ENCODE results near the gene ARHGAP26.
"Not testable (repeated sequence)": the region's sequence is repeated elsewhere in the genome, so short reads cannot be mapped to it uniquely, and the experiment has no call there.

Gene ARHGAP26

DNA sequence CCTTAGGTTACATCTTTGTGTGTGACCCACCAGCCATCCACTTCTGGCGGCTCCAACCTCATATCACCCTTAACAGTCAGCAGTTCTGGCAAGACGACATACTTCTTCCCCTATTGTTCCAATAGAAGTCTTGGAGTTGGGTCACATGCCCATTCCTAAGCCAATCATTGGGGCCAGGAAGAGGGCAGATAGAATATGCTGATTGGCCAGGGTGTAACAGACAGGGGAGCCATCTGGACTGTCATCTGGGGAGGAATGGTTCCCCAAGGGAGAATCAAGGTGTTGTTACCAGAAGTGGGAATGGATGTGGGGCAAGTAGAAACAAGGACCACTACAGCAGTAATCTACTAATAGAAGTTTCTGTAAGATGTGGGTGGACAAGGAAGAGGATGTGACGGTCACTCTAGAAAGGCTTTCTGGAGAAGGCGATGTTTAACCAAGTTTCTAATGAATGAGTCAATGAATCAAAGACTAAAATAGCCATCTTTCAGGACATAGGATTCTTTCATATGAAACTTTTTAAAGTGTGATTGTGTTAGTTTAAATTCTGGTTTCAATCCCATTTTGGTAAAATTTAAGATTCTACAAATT lies 200.4 kb downstream of the ARHGAP26 start:
- DNase-seq: no peak

DNA sequence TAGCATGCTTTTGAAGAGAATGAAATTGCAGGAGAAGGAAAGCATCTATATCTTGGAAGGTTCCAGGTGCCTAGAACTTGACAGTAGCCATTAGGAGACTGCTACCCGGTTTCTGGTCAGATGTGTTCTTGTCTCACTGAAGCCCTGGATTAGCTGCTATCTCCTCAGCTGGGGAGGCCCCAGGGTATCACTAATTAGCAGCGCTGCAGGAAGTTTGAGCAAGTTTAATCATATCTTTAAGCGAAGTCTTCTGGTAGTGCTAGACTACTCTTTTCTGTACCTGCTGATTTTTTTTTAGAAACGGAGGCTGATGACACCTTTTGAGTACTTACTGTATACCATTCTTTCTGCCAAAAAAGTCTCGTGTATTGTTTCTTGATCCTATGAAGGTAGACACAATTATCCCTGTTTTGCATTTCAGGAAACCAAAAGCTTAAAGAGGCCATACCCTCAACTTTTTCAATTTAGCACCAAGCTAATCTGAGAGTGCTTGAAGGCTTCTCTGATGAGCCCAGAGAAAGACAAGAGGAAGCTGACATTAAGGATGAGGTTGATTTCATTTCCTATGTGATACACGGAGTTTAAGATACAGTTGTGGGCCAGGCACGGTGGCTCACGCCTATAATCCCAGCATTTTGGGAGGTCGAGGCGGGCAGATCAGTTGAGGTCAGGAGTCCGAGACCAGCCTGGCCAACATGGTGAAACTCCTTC lies 201.3 kb downstream of the ARHGAP26 start:
- no peak for DNase-seq

DNA sequence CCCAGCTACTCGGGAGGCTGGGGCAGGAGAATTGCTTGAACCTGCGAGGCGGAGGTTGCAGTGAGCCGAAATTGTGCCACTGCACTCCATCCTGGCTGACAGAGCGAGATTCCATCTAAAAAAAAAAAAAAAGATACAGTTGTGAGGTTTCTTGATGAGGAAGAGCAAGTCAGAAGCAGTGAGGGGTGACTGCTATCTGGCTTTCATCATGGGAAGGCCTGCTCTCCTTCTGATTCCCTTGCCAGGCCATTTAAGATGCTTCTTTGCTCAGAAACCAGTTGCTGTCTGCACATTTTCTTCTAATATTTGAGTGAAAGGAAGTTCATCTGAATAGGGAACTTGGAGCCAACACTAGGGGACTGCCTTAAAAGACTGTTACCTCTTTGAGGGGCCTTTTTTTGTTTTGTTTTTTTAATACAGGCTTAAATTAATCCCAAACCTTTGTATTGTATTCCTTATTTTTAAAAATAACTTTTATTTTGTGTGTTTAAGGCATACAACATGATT lies 201.9 kb downstream of the ARHGAP26 start:
- DNase-seq: no peak

DNA sequence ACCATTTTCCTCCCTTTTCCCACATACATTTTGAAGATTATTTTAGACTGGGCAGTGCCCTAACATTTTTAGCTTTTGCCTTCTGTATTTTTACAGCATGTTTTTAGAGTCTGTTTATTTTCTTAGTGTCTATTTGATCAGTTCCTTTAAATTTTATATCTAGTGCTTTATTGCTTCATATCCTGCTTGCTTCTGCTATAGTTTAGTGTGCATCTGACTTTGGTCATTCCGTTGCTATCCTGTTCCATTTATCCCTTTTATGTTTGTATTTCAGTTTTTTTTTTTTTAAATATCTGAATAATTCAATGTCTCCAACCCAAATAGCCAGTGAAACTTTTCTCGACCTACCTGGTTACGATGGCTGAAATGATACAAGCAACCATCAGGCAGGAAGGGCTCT lies 203.8 kb downstream of the ARHGAP26 start:
- no peak for DNase-seq

DNA sequence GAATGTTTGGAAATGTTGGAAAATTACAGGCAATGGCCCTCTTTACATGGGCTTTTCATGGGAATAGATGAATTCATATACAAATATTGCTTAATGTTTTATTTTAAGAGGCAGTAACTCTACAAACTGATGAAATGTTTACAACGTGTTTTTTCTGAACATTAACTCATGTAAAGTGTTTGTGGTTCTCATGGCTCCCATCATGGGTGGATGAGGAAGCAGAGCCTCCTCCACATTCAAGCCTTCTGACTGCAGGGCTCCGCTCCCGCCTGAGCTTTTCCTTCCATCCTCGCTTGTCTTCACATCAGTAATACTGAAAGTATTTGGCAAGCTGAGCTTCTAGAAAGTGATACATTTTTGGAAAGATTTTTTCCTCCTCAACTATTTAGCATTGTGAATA lies 204.2 kb downstream of the ARHGAP26 start:
- no peak for DNase-seq

DNA sequence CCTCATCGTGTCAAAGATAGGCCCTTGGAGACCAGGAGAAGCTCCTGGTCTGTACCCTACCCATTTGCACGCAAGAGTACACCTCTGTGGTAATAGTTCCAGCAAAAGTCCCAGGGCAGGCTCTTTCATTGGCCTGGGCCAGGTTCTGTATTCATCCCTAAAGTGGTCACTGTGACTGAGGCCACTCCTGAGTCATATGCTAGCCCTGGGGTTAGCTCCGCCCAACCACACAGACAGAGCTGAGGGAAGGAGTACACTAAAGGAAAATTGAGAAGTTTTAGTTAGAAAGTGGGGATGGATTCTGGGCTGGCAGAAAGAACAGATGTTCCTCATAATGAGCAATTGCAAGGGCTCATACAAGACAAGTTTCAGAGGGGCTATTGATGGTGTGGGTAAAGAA lies 206.7 kb downstream of the ARHGAP26 start:
- DNase-seq: no peak

DNA sequence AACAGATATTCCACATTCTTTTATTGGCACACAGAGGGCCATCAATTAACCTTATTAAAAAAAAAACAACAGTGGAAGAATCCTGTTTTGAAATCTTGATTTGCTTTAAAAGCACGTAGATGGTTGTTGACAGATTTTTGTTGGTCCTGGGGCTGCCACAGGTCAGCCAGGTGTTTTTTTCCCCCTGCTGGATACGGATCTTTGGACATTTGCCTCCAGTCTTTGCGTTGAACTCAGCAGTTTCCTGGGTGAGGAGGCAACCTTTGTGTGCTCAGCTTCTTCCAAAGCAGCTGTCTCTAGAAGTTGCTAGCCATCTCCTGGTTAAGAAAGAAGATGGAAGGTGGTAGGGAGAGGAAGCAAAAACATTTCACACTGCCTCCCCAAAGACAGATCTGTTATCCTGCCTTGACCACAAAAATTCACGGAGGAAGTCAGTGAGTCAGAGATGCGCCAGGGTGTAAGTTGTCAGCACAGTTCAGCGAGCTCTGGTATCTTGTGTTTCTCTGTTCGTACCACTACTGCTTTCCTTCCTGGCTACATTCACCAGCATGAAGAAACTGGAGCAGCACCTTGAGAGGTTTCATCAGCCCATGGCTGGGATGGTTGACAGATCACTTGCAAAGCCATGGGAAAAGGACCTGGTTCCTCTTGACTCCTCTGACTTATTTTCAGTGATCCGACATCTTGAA lies 207.3 kb downstream of the ARHGAP26 start:
- peak; percentile 46 for DNase-seq

DNA sequence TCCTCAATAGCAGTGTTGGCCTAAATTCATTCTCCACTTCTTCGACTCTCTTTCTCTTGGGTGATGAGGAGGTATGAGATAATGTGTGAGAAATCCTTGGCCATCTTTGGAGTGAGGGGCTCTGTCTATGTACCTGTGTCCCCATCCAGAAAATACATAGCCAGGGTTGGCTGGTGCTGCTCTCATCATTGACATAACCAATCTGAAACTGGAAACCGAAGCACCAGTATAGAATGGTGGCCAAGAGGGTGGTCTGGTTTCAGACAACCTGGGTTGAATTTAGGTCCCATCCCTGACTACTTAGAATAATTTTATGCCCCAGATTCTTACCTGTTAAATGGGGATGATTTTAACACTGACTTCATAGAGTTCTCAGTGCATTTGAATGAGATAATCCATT lies 208.1 kb downstream of the ARHGAP26 start:
- no peak for DNase-seq

DNA sequence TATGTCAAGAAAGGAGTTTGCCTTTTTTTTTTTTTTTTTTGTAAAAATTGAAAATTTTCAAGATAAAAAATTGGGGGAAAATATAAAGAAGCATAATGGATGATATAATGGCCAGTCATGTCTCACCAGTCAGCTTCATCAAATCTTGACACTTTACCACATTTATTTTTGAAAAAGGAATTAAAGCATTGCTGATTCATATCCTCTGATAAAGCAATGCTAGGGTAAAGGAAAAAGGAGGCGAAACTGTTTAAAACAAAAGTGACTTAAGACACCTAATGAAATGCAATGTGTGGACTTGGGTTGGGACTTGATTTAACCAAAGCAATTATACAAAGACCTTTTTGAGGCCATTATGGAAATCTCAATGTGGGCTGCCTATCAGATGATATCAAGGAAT lies 208.5 kb downstream of the ARHGAP26 start:
- DNase-seq: no peak

DNA sequence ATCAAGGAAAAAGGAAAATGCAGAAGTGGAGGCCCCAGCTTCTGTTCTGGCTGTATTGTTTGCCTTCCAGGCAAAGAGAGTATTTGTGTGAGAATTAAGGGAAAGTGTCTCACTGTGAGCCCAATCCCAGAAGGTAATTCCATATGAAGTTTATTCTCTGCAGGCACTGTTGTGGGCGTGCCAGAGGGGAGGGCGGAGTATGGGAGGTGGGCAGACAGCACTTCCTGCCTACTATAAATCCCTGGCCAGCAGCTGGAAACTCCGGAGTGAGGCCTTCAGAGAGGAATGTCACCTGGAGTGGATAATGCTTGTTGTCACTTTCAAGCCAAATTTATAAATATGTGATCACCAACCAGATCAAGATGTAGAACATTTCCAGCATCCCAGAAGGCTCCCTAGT lies 209.5 kb downstream of the ARHGAP26 start:
- DNase-seq: no peak

DNA sequence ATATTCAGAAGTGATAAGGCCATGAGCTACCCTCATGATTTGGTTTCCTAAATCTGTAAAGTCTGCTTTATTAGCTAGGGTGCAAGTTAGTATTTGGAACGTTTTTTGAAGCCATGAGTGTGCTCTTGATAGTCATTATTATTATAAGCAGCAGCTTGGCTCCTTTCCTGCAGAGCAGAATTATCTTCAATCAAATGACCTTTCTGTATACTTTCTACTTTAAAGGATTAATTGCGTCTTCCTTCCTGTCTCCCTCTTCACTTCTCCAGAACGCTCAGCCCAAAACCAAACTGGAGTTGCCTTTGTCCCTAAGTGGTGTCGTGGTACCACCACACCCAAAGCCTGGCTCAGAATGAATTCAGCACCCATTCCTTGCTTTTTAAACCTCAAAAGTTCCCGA lies 211.3 kb downstream of the ARHGAP26 start:
- no peak for DNase-seq

DNA sequence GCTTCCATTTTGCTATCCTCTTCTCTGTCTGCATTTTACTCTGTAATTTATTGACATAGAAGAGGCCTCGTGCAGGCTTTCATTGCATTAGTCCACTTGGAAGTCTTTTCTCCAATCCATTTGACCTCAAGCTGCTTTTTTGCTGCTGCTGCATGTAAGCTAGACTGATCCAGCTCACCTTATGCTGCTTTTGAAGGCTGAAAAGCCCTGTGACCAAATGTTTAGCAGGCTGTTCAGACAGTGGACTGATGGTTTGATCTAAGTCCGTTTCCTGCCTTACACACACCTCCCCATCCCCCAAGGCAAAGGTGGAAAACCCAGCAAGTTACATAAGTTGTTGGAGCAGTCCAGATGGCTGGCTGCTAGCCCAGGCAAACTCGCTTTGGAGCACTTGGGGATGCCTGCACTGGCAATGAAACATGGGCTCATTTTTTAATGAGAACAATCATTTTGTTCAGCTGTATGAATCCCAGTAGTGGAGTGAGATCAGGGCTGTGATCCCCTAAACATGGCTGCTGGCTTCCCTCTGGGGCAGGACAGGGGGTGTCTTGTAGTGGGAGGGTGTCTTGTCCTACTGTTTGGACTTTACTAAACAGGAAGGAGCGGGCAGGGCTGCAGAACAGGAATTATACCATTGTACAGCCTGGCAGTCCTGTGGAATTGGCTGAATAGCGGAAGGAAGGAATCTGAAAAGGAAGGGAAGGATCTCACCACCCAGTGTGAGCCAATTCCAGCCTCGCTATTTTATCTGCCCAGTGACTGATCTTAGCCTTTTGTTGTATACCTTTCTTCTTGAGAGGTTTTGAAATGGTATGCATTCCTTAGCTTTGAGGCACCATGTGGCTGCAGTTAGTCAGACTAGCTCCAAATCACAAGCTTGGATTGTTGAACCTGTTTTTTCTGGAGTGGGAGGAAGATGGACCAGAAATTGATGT lies 212.0 kb downstream of the ARHGAP26 start:
- DNase-seq: no peak

DNA sequence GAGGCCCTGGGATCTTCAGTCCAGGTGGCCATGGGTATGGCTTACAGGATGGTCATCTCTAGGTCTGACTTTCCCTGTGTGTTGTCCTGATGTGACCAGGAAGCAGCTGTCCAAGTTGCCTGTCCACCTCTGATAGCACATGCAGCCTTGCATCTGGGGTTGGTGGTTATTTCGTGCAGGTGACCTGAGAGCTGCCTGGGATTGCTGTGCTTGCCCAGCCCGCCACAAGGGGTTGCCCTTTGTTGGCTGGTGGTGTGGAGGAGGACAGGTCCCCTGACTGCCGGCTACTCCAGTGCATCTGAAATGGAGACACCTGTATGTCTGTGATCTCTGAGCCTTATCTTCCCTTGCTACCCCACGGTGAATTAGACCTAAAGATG lies 212.6 kb downstream of the ARHGAP26 start:
- DNase-seq: no peak

DNA sequence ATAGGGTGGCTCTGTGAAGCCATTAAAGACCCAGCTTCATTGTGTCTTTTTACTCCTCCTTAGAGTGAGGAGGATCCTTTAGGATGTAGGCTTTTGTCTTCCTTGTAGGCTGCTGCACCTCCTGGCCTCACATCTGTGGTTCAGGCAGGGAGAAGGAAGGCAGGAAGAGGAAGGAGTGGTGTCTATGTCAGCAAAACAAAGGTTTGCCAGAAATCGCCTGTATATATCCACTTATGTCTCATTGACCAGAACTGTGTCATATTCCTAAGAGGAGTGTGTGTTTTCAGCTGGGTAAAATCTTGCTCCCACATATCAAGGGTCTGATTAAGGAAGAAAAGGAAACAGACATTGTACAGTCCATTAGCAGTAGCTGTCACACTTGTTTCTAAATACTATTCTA lies 213.8 kb downstream of the ARHGAP26 start:
- DNase-seq: no peak

DNA sequence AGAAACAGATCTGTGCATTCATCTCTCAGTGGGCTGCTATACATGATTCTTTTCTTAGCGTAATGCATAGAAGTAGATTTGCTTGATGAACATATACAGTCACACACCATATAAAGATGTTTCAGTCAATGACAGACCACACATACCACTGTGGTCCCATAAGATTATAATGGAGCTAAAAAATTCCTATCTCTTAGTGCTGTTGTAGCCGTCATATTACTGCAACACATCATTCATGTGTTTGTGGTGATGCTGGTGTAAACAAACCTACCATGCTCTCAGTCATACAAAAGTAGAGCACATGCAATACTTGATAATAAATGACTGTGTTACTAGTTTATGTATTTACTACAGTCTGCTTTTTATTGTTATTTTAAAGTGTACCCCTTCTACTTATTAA lies 214.3 kb downstream of the ARHGAP26 start:
- no peak for DNase-seq

DNA sequence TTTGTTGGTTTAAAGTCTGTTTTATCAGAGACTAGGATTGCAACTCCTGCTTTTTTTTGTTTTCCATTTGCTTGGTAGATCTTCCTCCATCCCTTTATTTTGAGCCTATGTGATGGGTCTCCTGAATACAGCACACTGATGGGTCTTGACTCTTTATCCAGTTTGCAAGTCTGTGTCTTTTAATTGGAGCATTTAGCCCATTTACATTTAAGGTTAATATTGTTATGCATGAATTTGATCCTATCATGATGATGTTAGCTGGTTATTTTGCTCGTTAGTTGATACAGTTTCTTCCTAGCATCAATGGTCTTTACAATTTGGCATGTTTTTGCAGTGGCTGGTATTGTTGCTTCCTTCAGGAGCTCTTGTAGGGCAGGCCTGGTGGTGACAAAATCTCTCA lies 219.1 kb downstream of the ARHGAP26 start:
- DNase-seq: not testable (repeated sequence)

DNA sequence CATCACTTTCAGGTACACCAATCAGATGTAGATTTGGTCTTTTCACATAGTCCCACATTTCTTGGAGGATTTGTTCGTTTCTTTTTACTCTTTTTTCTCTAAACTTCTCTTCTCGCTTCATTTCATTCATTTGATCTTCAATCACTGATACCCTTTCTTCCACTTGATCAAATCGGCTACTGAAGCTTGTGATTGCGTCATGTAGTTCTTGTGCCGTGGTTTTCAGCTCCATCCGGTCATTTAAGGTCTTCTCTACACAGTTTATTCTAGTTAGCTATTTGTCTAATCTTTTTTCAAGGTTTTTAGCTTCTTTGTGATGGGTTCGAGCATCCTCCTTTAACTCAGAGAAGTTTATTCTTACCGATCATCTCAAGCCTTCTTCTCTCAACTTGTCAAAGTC lies 219.9 kb downstream of the ARHGAP26 start:
- DNase-seq: not testable (repeated sequence)

DNA sequence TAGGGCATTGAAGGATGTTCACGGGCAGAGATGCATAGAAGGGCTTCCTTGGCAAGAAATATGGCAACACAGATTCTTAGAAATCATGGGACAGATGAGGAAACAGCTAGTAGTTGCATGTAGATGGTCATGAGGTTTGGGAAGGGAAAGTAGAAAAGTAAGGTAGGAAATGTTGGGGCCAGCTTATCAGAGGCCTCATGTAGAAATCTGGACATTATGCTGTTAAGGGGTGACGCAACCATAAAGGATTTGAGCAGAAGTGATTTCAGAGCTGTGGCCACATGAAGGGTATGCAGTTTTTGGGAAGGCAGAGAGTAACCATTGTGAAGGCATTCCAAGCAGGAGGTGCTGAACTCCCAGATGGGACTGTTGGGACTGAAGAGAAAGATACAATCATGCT lies 224.0 kb downstream of the ARHGAP26 start:
- DNase-seq: no peak

DNA sequence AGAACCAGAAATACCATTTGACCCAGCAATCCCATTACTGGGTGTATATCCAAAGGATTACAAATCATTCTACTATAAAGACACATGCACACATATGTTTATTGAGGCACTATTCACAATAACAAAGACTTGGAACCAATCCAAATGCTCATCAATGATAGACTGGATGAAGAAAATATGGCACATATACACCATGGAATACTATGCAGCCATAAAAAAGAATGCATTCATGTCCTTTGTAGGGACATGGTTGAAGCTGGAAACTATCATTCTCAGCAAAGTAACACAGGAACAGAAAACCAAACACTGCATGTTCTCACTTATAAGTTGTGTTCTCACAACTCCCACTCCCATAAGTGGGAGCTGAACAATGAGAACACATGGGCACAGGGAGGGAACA lies 225.4 kb downstream of the ARHGAP26 start:
- DNase-seq: not testable (repeated sequence)

DNA sequence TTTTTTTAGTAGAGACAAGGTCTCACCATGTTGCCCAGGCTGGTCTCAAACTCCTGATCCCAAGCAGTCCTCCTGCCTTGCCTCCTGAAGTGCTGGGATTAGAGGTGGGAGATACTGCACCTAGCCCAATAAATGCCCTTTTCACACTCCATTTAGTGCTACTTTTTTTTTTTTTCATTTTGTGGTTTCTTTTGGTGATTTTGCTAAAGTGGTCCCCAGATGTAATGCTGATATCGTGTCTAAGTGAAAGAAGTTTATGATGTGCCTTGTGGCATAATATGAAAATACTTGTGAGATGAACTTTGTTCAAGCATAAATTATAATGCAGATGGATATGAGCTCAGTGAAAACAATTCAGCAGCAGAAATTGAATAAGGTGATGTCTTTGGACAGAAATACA lies 227.4 kb downstream of the ARHGAP26 start:
- DNase-seq: no peak

DNA sequence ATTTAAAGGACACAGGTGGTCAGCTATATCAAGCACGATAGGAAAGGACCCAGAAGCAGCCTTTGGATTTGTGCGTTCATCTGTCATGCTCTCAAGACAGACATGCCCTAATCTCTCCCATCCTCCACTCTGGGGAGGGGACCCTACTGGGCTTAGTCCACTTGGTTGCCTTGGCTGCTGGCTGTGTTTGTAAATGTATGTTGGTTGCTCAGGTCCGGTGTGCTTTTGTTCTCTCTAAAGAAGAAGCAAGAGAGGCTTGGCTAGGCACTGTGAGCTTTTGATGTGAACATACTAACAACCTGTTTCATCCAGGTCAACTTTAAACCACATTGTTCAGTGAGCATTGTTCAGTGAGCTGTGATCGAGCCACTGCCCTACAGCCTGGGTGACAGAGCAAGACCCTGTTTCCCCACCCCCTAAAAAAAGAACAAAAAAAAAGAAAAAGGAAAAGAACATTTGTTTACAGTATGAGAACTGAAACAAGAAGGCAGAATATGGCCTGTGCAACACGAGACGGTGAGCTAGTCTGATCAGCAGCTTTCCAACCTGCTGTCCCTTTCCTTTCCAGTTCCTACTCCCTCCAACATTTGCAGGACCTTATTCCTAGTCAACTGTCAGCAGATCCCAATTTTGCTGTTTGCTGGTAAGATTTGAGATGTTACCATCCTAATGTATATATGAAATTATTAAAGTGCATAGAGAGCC lies 228.3 kb downstream of the ARHGAP26 start:
- DNase-seq: no peak

DNA sequence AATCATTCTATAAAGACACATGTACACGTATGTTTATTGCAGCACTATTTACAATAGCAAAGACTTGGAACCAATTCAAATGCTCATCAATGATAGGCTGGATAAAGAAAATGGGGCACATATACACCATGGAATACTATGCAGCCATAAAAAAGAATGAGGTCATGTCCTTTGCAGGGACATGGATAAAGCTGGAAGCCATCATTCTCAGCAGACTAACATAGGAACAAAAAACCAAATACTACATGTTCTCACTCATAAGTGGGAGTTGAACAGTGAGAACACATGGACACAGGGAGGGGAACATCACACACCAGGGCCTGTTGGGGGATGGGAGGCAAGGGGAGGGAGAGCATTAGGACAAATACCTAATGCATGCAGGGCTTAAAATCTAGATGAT lies 230.4 kb downstream of the ARHGAP26 start:
- not testable (repeated sequence) for DNase-seq

All from stimulated activated CD4-positive, alpha-beta T cell treated with anti-CD3 and anti-CD28 coated beads, Interleukin-4, amount 100 ng/mL, for 24 hours (primary cell).